Ishikawa (cell line): ENCODE measurements around the gene BRMS1L.

Experiments
- CEBPB ChIP-seq: IDR thresholded peaks from 2 replicates; pipeline ENCODE4 v1.6.1; 2012
- CREB1 ChIP-seq: IDR thresholded peaks from 2 replicates; pipeline ENCODE4 v1.6.1; 2012; ENCODE audit warnings: low read depth
- EGR1 ChIP-seq: IDR thresholded peaks from 2 replicates; pipeline ENCODE4 v1.6.1; 2012
- EP300 ChIP-seq: IDR thresholded peaks from 2 replicates; pipeline ENCODE4 v1.6.1; 2012; ENCODE audit warnings: borderline replicate concordance
- FOXM1 ChIP-seq: IDR thresholded peaks from 2 replicates; pipeline ENCODE4 v1.6.1; 2012; ENCODE audit warnings: low read depth, borderline replicate concordance
- NFIC ChIP-seq: IDR thresholded peaks from 2 replicates; pipeline ENCODE4 v1.6.1; 2012
- RAD21 ChIP-seq: IDR thresholded peaks from 2 replicates; pipeline ENCODE4 v1.6.1; 2012; ENCODE audit warnings: low read depth
- TAF1 ChIP-seq: IDR thresholded peaks from 2 replicates; pipeline ENCODE4 v1.6.1; 2012; ENCODE audit warnings: low read depth, mild to moderate bottlenecking
- TCF12 ChIP-seq: IDR thresholded peaks from 2 replicates; pipeline ENCODE4 v1.6.1; 2012; ENCODE audit warnings: low read depth
- TEAD4 ChIP-seq: IDR thresholded peaks from 2 replicates; pipeline ENCODE4 v1.6.1; 2012
- USF1 ChIP-seq: IDR thresholded peaks from 2 replicates; pipeline ENCODE4 v1.6.1; 2012
- YY1 ChIP-seq: IDR thresholded peaks from 2 replicates; pipeline ENCODE4 v1.6.1; 2012; ENCODE audit warnings: low read depth
- ZBTB7A ChIP-seq: IDR thresholded peaks from 2 replicates; pipeline ENCODE4 v1.6.1; 2012; ENCODE audit warnings: low read depth
- TF ChIP-seq, protein P1 (sequence below): IDR thresholded peaks from 2 replicates; pipeline ENCODE4 v1.6.1; 2012
- TF ChIP-seq, protein P2 (sequence below): IDR thresholded peaks from 2 replicates; pipeline ENCODE4 v1.6.1; 2012; ENCODE audit warnings: low read depth, mild to moderate bottlenecking

Gene BRMS1L

GRCh38 chr14:35844494-35844893 is 18.4 kb downstream of the BRMS1L start:
- no peak for TF ChIP-seq NFIC
- TF ChIP-seq YY1: no peak
- no peak for TF ChIP-seq EGR1
- TF ChIP-seq USF1: no peak
- TF ChIP-seq CREB1: no peak
- no peak for TF ChIP-seq TAF1
- TF ChIP-seq RAD21: no peak
- TF ChIP-seq, protein P1, sequence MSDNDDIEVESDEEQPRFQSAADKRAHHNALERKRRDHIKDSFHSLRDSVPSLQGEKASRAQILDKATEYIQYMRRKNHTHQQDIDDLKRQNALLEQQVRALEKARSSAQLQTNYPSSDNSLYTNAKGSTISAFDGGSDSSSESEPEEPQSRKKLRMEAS: no peak
- no peak for TF ChIP-seq CEBPB
- TF ChIP-seq, protein P2, sequence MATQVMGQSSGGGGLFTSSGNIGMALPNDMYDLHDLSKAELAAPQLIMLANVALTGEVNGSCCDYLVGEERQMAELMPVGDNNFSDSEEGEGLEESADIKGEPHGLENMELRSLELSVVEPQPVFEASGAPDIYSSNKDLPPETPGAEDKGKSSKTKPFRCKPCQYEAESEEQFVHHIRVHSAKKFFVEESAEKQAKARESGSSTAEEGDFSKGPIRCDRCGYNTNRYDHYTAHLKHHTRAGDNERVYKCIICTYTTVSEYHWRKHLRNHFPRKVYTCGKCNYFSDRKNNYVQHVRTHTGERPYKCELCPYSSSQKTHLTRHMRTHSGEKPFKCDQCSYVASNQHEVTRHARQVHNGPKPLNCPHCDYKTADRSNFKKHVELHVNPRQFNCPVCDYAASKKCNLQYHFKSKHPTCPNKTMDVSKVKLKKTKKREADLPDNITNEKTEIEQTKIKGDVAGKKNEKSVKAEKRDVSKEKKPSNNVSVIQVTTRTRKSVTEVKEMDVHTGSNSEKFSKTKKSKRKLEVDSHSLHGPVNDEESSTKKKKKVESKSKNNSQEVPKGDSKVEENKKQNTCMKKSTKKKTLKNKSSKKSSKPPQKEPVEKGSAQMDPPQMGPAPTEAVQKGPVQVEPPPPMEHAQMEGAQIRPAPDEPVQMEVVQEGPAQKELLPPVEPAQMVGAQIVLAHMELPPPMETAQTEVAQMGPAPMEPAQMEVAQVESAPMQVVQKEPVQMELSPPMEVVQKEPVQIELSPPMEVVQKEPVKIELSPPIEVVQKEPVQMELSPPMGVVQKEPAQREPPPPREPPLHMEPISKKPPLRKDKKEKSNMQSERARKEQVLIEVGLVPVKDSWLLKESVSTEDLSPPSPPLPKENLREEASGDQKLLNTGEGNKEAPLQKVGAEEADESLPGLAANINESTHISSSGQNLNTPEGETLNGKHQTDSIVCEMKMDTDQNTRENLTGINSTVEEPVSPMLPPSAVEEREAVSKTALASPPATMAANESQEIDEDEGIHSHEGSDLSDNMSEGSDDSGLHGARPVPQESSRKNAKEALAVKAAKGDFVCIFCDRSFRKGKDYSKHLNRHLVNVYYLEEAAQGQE: no peak
- no peak for TF ChIP-seq FOXM1
- TF ChIP-seq EP300: no peak
- TF ChIP-seq TEAD4: no peak
- no peak for TF ChIP-seq ZBTB7A
- no peak for TF ChIP-seq TCF12

GRCh38 chr14:35847636-35848035 is 21.5 kb downstream of the BRMS1L start:
- TF ChIP-seq TAF1 (no peak), EP300 (no peak), CEBPB (no peak), TEAD4 (no peak), USF1 (no peak), NFIC (no peak), ZBTB7A (no peak), CREB1 (no peak), EGR1 (no peak), FOXM1 (no peak), TCF12 (no peak), RAD21 (no peak), YY1 (no peak)
- TF ChIP-seq, protein P2: no peak
- TF ChIP-seq, protein P1: no peak

DNA sequence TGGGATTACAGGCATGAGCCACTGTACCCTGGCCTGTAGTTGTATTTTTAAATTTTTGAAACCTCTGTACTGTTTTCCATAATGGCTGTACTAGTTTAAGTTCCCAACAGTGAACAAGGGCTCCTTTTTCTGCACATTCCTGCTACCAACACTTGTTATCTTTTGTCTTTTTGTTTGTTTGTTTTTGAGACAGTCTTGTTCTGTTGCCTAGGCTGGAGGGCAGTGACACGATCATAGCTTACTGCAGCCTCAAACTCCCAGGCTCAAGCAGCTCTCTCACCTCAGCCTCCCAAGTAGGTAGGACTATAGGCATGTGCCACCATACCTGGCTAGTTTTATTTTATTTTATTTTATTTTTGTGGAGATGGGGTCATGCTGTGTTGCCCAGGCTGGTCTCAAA is 23.0 kb downstream of the BRMS1L start:
- TF ChIP-seq CEBPB (no peak), EGR1 (no peak), TCF12 (no peak), ZBTB7A (no peak), USF1 (no peak), EP300 (no peak), FOXM1 (no peak), TAF1 (no peak), TEAD4 (no peak)
- TF ChIP-seq, protein P2: no peak
- TF ChIP-seq, protein P1: no peak

DNA sequence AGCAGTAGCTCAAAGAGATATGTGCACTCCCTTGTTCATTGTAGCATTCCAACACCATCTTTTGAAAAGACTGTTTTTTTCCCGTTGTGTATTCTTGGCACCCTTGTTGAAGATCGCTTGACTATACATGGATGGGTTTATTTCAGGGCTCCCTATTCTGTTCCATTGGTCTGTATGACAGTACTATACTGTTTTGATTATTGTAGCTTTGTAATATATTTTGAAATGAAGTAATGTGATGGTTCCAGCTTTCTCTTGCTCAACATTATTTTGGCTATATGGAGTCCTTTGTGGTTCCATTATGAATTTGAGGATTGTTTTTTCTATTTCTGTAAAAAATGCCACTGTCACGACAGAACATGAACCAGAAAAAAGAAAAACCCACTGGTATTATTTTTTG is 25.7 kb downstream of the BRMS1L start:
- TF ChIP-seq EGR1 (no peak), CREB1 (no peak), TAF1 (no peak), YY1 (no peak), RAD21 (no peak), NFIC (no peak), USF1 (no peak), EP300 (no peak), TEAD4 (no peak)
- TF ChIP-seq, protein P1: no peak
